ENCODE measurements around the gene STK32B. TPM values are rescaled to one million over a fixed set of nuclear protein-coding genes. Genes with fewer than 3 reads are reported as not detected.

Gene STK32B
- total and polyA plus RNA-seq, 8 donors: 0.90 to 5.1 (median 3.3) TPM

- Histone ChIP-seq H3K9me3 (no peaks in the 10 kb centered on the region), H3K27me3 (no peaks in the 10 kb centered on the region), H3K4me3 (no peak overlapping the region), H3K36me3 (no peaks in the 10 kb centered on the region), H3K4me1 (no peaks in the 10 kb centered on the region), H3K27ac (no peak overlapping the region)
- no peak for TF ChIP-seq CTCF (IDR thresholded peaks at IDR 0.05)
- intact Hi-C loops (cut with DNase I): no loop called here
- DNase-seq: no peak
- no peak for ATAC-seq
Measured at GRCh38 chr4:5355846-5356245, 304.6 kb downstream of the STK32B start.

- H3K36me3 ChIP-seq: no peaks in the 10 kb centered on the region
- H3K4me3 ChIP-seq: no peak overlapping the region
- H3K4me1 ChIP-seq: no peaks in the 10 kb centered on the region
- DNase-seq (no peak), ATAC-seq (no peak)
- intact Hi-C loops (cut with DNase I): no loop called here
- H3K27ac ChIP-seq: no peak overlapping the region
- no peak for TF ChIP-seq CTCF (IDR thresholded peaks at IDR 0.05)
- no peaks in the 10 kb centered on the region for H3K27me3 ChIP-seq
- no peaks in the 10 kb centered on the region for H3K9me3 ChIP-seq
Measured at GRCh38 chr4:5357870-5358269, 306.6 kb downstream of the STK32B start.

GRCh38 chr4:5361968-5362367, 310.7 kb downstream of the STK32B start:
- Histone ChIP-seq H3K27ac (no peak overlapping the region), H3K4me1 (no peaks in the 10 kb centered on the region), H3K27me3 (no peaks in the 10 kb centered on the region), H3K36me3 (no peaks in the 10 kb centered on the region), H3K4me3 (no peak overlapping the region), H3K9me3 (no peaks in the 10 kb centered on the region)
- TF ChIP-seq CTCF (IDR thresholded peaks at IDR 0.05): no peak
- ATAC-seq (no peak), DNase-seq (peak in 1 of 4 donors; percentile 24)
- intact Hi-C loops (cut with DNase I): no loop called here

GRCh38 chr4:5364406-5364805, 313.1 kb downstream of the STK32B start:
- ATAC-seq: no peak
- no peak overlapping the region for H3K27ac ChIP-seq
- no peak for TF ChIP-seq CTCF (IDR thresholded peaks at IDR 0.05)
- H3K36me3 ChIP-seq: no peaks in the 10 kb centered on the region
- intact Hi-C loops (cut with DNase I): no loop called here
- no peaks in the 10 kb centered on the region for H3K9me3 ChIP-seq
- no peak overlapping the region for H3K4me3 ChIP-seq
- H3K27me3 ChIP-seq: no peaks in the 10 kb centered on the region
- no peak for DNase-seq
- no peaks in the 10 kb centered on the region for H3K4me1 ChIP-seq

GRCh38 chr4:5365071-5366008, 314.1 kb downstream of the STK32B start:
- no peak overlapping the region for H3K4me3 ChIP-seq
- ATAC-seq (peak; percentile 54), DNase-seq (no peak)
- intact Hi-C loops (cut with DNase I): no loop called here
- no peak overlapping the region for H3K27ac ChIP-seq
- no peaks in the 10 kb centered on the region for H3K36me3 ChIP-seq
- no peaks in the 10 kb centered on the region for H3K27me3 ChIP-seq
- no peaks in the 10 kb centered on the region for H3K4me1 ChIP-seq
- TF ChIP-seq CTCF (IDR thresholded peaks at IDR 0.05): no peak
- no peaks in the 10 kb centered on the region for H3K9me3 ChIP-seq

All from left lung (tissue), 10 donors.